ENCODE data around the gene MPO. TPM values are rescaled to one million over a fixed set of nuclear protein-coding genes. Genes with fewer than 3 reads are reported as not detected.

Gene MPO
- polyA plus RNA-seq, 2 of the 4 experiments (the other 2 are of a cell fraction), result not detected

DNA sequence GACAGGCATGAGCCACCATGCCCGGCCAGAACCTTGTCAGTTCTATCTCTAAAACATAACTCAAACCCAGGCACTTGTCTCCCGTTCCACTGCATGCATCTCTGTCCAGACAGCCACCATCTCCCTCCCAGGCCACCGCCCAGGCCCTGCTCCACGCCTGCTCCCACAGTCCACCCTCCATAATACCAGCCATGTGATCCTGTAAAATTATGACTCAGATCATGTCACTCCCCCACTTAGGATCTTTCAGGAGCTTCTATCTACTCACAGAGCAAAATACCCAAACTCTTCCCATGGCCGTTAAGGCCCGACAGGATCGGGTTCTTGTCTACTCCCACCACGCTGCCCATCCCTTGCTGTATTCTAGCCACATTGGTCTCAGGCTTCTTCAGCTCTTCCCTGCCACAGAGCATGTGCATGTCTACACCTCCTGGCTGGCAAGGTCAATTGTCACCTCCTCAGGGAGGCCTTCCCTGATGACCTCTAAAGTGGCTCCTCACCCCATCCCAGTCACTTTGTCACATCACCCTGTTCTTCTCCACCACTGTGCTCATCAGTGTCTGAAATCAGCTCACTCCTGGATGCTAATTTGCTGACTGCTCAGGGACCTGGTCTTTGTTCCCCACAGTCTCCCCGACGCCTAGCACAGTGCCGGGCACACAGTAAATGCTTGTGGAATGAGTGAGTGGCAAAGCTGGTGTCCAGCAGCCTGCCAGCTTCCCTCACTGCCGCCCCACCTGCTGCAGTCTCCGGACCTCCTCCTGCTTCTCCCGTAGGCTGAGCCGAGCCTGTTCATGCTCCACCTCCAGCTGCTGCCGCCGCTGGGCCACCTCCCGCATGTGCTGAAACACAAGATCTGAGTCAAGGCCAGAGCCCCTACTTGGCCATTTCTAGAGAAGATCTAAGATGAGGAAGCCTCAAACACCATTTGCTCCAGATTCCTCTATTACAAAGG lies 41.1 kb upstream of the MPO start:
- H3K27ac ChIP-seq, result no peak overlapping the region
- H3K9me3 ChIP-seq, result no peaks in the 10 kb centered on the region
- no peak overlapping the region for H3K4me2 ChIP-seq
- ChIA-PET CTCF (interaction anchor here (0.9 to 19.5 kb wide), 8 partner anchors 11 to 255 kb away, joined by 3 to 232 read pairs (median 4); partner anchors contain the start of gene RNF43), POLR2A (no interaction called here)
- H3K4me1 ChIP-seq, result peaks cover 14% of the 10 kb centered on the region
- 84% methylated on average over 18 of the region's 18 CpGs for WGBS (ENCODE audit: missing lambda C conversion rate)
- DNase-seq (ENCODE audit: low read depth in 1 of 2, low spot score in 1 of 2) (no peak), FAIRE-seq (no peak), ATAC-seq (no peak)
- H3K4me3 ChIP-seq, result no peak overlapping the region
- TF ChIP-seq RFX5 (IDR thresholded peaks at IDR 0.05) (no peak), ZFP36 (IDR thresholded peaks at IDR 0.05; ENCODE audit: borderline replicate concordance, partially characterized antibody) (peak; percentile 36), MYC (IDR thresholded peaks at IDR 0.05; ENCODE audit: borderline replicate concordance, low read length) (no peak)
- TF ChIP-seq, protein P1, sequence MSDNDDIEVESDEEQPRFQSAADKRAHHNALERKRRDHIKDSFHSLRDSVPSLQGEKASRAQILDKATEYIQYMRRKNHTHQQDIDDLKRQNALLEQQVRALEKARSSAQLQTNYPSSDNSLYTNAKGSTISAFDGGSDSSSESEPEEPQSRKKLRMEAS (IDR thresholded peaks at IDR 0.05), result no peak

DNA sequence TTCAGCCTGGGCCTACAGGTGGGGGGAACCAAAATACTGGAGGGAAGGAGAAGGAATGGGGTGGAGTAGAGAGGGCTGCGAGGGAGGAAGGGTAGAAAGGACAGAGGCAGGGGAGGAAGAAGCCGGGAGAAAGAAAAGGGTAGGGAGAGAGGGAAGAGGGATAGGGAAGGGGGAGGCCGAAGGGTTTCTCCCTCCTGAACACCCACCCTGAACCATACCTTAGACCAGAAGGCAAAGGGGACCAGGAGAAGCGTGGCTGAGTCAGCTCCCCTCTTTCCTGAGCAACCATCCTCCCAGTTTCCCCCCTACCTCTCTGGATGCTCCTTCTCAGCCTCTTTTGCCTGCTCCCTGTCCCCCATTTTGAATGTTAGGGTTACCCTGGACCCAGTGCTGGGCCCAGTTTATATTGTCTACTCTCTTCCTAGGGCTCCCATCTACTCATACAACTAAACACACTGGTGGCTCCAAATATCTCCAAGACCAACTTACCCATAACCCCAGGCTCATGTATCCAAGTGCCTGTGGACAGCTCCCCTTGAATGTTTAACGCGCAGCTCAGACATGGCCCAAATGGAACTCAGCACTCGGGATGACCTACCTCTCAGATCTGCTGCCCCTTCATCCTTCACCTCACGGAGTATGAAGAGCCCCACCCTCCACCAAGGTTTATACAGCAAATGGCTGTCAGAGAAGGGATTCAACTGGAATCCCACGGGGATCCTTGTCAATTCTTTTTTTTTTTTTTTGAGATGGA lies 40.0 kb upstream of the MPO start:
- Histone ChIP-seq H3K4me1 (peaks cover 9% of the 10 kb centered on the region), H3K9me3 (no peaks in the 10 kb centered on the region), H3K4me2 (no peak overlapping the region), H3K27ac (no peak overlapping the region), H3K4me3 (no peak overlapping the region)
- ATAC-seq (no peak), FAIRE-seq (no peak), DNase-seq (ENCODE audit: low read depth in 1 of 2, low spot score in 1 of 2) (no peak)
- WGBS (ENCODE audit: missing lambda C conversion rate), result 62% methylated on average over 9 of the region's 9 CpGs
- CTCF ChIA-PET, result interaction anchor here (0.9 to 19.5 kb wide), 7 partner anchors 17 to 145 kb away, joined by 3 to 232 read pairs (median 4); partner anchors contain the start of gene RNF43
- POLR2A ChIA-PET, result no interaction called here
- TF ChIP-seq, protein P2, sequence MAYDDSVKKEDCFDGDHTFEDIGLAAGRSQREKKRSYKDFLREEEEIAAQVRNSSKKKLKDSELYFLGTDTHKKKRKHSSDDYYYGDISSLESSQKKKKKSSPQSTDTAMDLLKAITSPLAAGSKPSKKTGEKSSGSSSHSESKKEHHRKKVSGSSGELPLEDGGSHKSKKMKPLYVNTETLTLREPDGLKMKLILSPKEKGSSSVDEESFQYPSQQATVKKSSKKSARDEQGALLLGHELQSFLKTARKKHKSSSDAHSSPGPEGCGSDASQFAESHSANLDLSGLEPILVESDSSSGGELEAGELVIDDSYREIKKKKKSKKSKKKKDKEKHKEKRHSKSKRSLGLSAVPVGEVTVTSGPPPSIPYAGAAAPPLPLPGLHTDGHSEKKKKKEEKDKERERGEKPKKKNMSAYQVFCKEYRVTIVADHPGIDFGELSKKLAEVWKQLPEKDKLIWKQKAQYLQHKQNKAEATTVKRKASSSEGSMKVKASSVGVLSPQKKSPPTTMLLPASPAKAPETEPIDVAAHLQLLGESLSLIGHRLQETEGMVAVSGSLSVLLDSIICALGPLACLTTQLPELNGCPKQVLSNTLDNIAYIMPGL (CRISPR knock-in tag; IDR thresholded peaks at IDR 0.05; ENCODE audit: borderline replicate concordance), result no peak
- TF ChIP-seq SREBF2 (IDR thresholded peaks at IDR 0.05), result no peak
- no peak for TF ChIP-seq HEYL (CRISPR knock-in tag; IDR thresholded peaks at IDR 0.05)
- TF ChIP-seq, protein P3, sequence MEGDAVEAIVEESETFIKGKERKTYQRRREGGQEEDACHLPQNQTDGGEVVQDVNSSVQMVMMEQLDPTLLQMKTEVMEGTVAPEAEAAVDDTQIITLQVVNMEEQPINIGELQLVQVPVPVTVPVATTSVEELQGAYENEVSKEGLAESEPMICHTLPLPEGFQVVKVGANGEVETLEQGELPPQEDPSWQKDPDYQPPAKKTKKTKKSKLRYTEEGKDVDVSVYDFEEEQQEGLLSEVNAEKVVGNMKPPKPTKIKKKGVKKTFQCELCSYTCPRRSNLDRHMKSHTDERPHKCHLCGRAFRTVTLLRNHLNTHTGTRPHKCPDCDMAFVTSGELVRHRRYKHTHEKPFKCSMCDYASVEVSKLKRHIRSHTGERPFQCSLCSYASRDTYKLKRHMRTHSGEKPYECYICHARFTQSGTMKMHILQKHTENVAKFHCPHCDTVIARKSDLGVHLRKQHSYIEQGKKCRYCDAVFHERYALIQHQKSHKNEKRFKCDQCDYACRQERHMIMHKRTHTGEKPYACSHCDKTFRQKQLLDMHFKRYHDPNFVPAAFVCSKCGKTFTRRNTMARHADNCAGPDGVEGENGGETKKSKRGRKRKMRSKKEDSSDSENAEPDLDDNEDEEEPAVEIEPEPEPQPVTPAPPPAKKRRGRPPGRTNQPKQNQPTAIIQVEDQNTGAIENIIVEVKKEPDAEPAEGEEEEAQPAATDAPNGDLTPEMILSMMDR (IDR thresholded peaks at IDR 0.05), result no peak
- TF ChIP-seq ESRRA (IDR thresholded peaks at IDR 0.05; ENCODE audit: borderline replicate concordance, low read length), result no peak
- no peak for TF ChIP-seq RCOR1 (IDR thresholded peaks at IDR 0.05; ENCODE audit: low read depth, low read length)
- TF ChIP-seq ZSCAN20 (CRISPR knock-in tag; IDR thresholded peaks at IDR 0.05), result no peak
- no peak for TF ChIP-seq EHF (CRISPR knock-in tag; IDR thresholded peaks at IDR 0.05)
- no peak for TF ChIP-seq POLR2A (IDR thresholded peaks at IDR 0.05; ENCODE audit: low read length)
- no peak for TF ChIP-seq NPAS2 (CRISPR knock-in tag; IDR thresholded peaks at IDR 0.05; ENCODE audit: borderline replicate concordance)
- TF ChIP-seq, protein P4, sequence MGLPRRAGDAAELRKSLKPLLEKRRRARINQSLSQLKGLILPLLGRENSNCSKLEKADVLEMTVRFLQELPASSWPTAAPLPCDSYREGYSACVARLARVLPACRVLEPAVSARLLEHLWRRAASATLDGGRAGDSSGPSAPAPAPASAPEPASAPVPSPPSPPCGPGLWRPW (IDR thresholded peaks at IDR 0.05), result no peak
- no peak for TF ChIP-seq FOXS1 (CRISPR knock-in tag; IDR thresholded peaks at IDR 0.05)
- TF ChIP-seq, protein P5, sequence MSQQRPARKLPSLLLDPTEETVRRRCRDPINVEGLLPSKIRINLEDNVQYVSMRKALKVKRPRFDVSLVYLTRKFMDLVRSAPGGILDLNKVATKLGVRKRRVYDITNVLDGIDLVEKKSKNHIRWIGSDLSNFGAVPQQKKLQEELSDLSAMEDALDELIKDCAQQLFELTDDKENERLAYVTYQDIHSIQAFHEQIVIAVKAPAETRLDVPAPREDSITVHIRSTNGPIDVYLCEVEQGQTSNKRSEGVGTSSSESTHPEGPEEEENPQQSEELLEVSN (IDR thresholded peaks at IDR 0.05; ENCODE audit: borderline replicate concordance, low read depth), result no peak

All from A549 (cell line).